HFFc6 (cell line): ENCODE measurements around the gene PTPRN2. TPM values are rescaled to one million over a fixed set of nuclear protein-coding genes. Genes with fewer than 3 reads are reported as not detected.

Experiments
- DNase-seq: peaks from one replicate; pipeline ENCODE4 v3.0.0-alpha.2; 2018
- H3K27ac Mint-ChIP-seq: 2 replicates; pipeline ENCODE4 v1.8.0; 2020; ENCODE audit warnings: mild to moderate bottlenecking, mixed read lengths
- H3K27me3 Mint-ChIP-seq: 2 replicates; pipeline ENCODE4 v1.8.0; 2021; ENCODE audit warnings: mild to moderate bottlenecking, moderate library complexity, mixed read lengths; ENCODE audit not compliant: insufficient read depth
- H3K36me3 Mint-ChIP-seq: 2 replicates; pipeline ENCODE4 v1.8.0; 2021; ENCODE audit warnings: low read depth, mixed read lengths
- H3K4me1 Mint-ChIP-seq: 2 replicates; pipeline ENCODE4 v1.8.0; 2020; ENCODE audit warnings: low read depth, mixed read lengths
- H3K4me3 Mint-ChIP-seq: 2 replicates; pipeline ENCODE4 v1.8.0; 2020; ENCODE audit warnings: mild to moderate bottlenecking, moderate library complexity, mixed read lengths
- H3K9me3 Mint-ChIP-seq: 2 replicates; pipeline ENCODE4 v1.8.0; 2020; ENCODE audit warnings: mild to moderate bottlenecking, mixed read lengths
- CTCF ChIP-seq: fragments of 200-600 bp; sonication (generic); IDR thresholded peaks from 2 replicates; pipeline ENCODE4 v1.5.0; 2021; ENCODE audit warnings: antibody characterized with exemption, mild to moderate bottlenecking
- total RNA-seq, 6 experiments: library from RNA; stranded (reverse); fragmentation: NEBNext Ultra II Directional; extraction: Animal tissue kit (Norgen Biotek cat#: 25700); gene quantifications; 2 replicates in 1 of 6; 3 replicates in 5 of 6; pipeline ENCODE4 v1.2.3, GENCODE V29; 2021

Gene PTPRN2
- total RNA-seq, 6 experiments from 2014 or later: 0.05 to 0.27 (median 0.23) TPM

- Mint-ChIP-seq H3K27ac (no peak overlapping the region), H3K4me3 (no peak overlapping the region), H3K27me3 (no peaks in the 10 kb centered on the region; the same call in 1 of the 2 replicates), H3K36me3 (peaks cover 5% of the 10 kb centered on the region; the same call in 1 of the 2 replicates), H3K4me1 (no peaks in the 10 kb centered on the region), H3K9me3 (peaks cover 37% of the 10 kb centered on the region)
- no peak for DNase-seq
- TF ChIP-seq CTCF: no peak
Measured at GRCh38 chr7:158062661-158063060, 525.0 kb downstream of the PTPRN2 start.

- no peak for TF ChIP-seq CTCF
- Mint-ChIP-seq H3K4me1 (no peaks in the 10 kb centered on the region), H3K36me3 (peaks cover 5% of the 10 kb centered on the region; the same call in 1 of the 2 replicates), H3K27ac (no peak overlapping the region), H3K4me3 (no peak overlapping the region), H3K9me3 (peaks cover 33% of the 10 kb centered on the region), H3K27me3 (no peaks in the 10 kb centered on the region; the same call in 1 of the 2 replicates)
- no peak for DNase-seq
Measured at GRCh38 chr7:158061884-158062656, 525.6 kb downstream of the PTPRN2 start.

- DNase-seq: no peak
- Mint-ChIP-seq H3K27ac (no peak overlapping the region), H3K36me3 (peaks cover 5% of the 10 kb centered on the region; the same call in 1 of the 2 replicates), H3K27me3 (no peaks in the 10 kb centered on the region; the same call in 1 of the 2 replicates), H3K4me3 (no peak overlapping the region), H3K9me3 (peaks cover 24% of the 10 kb centered on the region), H3K4me1 (no peaks in the 10 kb centered on the region)
- no peak for TF ChIP-seq CTCF
Measured at GRCh38 chr7:158061026-158061630, 526.5 kb downstream of the PTPRN2 start.

- H3K27me3 Mint-ChIP-seq: no peaks in the 10 kb centered on the region
- peaks cover 26% of the 10 kb centered on the region for H3K9me3 Mint-ChIP-seq
- DNase-seq: no peak
- no peak overlapping the region for H3K27ac Mint-ChIP-seq
- TF ChIP-seq CTCF: no peak
- H3K4me1 Mint-ChIP-seq: no peaks in the 10 kb centered on the region
- no peak overlapping the region for H3K4me3 Mint-ChIP-seq
- peaks cover 13% of the 10 kb centered on the region; the same call in 1 of the 2 replicates for H3K36me3 Mint-ChIP-seq
Measured at GRCh38 chr7:158060216-158060615, 527.4 kb downstream of the PTPRN2 start.

- Mint-ChIP-seq H3K9me3 (peaks cover 30% of the 10 kb centered on the region), H3K27ac (no peak overlapping the region), H3K4me1 (no peaks in the 10 kb centered on the region), H3K27me3 (no peaks in the 10 kb centered on the region; the same call in 1 of the 2 replicates), H3K36me3 (peaks cover 8% of the 10 kb centered on the region), H3K4me3 (no peak overlapping the region)
- no peak for DNase-seq
- no peak for TF ChIP-seq CTCF
Measured at GRCh38 chr7:158057446-158057845, 530.2 kb downstream of the PTPRN2 start.
